GM10266 (cell line): ENCODE measurements around the gene PRR5.

Experiments
- DNase-seq: peaks from one replicate; pipeline ENCODE4 v3.0.0; 2012; ENCODE audit errors: extremely low spot score
- CTCF ChIP-seq: IDR thresholded peaks from 2 replicates; pipeline ENCODE4 v1.5.1; 2012; ENCODE audit warnings: mild to moderate bottlenecking, low read depth; ENCODE audit not compliant: control insufficient read depth, insufficient read depth; ENCODE audit errors: missing control alignments

Gene PRR5

DNA sequence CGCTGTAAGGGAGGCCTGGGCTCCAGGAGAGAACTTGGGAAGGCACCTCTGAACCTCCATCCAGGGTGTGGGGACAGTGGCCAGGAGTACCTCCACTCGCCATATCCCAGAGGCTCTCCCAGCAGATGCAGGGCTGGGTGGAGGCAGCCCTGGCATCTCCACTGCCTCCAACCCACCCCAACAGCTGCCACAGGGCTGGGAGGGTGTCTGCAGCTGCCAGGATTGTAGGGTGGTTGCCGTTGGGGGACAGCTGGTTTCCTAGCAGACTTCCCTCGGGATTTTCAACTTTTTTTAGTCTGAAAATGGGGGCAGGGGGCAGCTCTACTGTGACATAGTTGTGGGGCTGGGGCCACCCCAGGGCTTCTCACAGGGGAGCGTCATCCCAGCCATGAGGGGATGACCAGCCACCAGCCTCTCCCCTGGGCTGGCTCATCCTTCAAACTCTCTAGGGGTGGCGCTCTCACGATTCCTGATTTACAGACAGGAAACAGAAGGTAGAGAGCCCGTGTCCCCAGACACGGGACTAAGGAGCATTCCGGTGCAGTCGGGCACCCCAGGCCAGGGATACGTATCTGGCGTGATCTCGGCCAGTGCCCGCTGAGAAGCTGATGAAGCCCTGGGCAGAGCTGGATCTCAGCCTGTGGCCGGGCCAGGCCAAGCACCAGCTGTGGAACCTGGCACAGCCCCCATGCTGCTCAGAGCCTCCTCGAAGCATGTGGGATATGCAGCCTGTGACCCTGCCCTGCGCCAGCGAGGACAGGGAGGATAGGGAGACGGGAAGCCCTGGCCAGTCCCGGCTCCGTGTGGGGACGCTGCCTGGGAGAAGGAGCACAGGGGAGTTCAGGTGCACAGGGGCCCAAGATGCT, 9.9 kb downstream of the PRR5 start:
- TF ChIP-seq CTCF: no peak
- DNase-seq: no peak

GRCh38 chr22:44712962-44713361, 11.0 kb downstream of the PRR5 start:
- DNase-seq: no peak
- TF ChIP-seq CTCF: no peak

GRCh38 chr22:44714703-44715350, 12.8 kb downstream of the PRR5 start:
- DNase-seq: no peak
- no peak for TF ChIP-seq CTCF

- no peak for TF ChIP-seq CTCF
- DNase-seq: no peak
Observed at GRCh38 chr22:44718418-44718817, 16.4 kb downstream of the PRR5 start.

DNA sequence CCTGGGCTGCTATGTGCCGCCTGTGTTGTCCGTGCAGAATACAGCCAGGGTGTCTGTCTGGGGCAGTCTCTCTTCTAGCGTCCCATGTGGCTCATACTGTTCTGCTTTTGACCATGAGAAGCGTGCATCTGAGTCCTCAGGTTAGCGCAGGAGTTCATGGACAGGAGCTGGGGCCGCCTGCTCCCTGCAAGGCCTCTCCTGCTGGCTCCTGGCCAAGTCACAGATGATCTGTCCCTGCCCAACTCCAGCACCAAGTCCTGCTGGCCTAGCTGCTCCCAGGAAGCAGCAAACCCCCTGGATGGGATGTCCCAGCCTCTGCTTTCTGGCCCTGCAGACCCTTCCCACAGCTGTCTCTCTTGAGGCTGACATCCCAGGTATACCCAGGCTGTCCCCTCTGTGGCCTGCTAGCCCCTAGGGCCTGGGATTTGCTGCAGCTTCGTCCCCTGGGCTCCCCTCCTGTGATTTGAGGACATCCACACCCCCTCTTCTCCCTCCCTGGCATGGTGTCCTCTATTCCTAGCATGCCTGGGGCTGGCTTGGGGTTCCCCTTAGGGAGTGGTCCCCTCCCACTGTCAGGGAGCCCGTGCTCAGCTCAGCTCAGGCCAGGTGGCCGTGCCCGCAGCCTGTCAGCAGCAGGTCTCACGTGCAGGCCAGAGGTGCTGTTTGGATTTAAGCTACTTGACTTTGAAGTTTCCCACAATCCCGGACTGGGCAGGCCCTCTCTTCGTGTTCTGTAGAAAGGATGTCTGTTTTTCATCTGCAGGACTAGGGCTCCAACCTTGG, 17.8 kb downstream of the PRR5 start:
- no peak for DNase-seq
- no peak for TF ChIP-seq CTCF

GRCh38 chr22:44721213-44721612, 19.2 kb downstream of the PRR5 start:
- no peak for TF ChIP-seq CTCF
- DNase-seq: no peak

- DNase-seq: no peak
Observed at GRCh38 chr22:44722611-44723010, 20.6 kb downstream of the PRR5 start.

More at GRCh38 chr22:44722611-44723010, 20.6 kb downstream of the PRR5 start:
- no peak for TF ChIP-seq CTCF
